Psoas muscle (tissue), 8 donors: ENCODE measurements around the gene FKBP5. TPM values are rescaled to one million over a fixed set of nuclear protein-coding genes. Genes with fewer than 3 reads are reported as not detected.

ENCODE experiments used
- ATAC-seq, 4 donors: fragments of 200-7000 bp; cut with Tn5 transposase; one replicate each; pipeline ENCODE4 v1.9.1; 2020; ENCODE audit warnings: moderate library complexity in 3 of 4, mild to moderate bottlenecking in 2 of 4
- DNase-seq, 2 donors: peaks; one replicate each; pipeline ENCODE4 v3.0.0-alpha.2; 2020
- H3K27ac ChIP-seq: fragments of 200-600 bp; one replicate; pipeline ENCODE4 v1.8.0; 2022
- H3K27me3 ChIP-seq, 3 donors: fragments of 200-600 bp in 1 of 3; one replicate each; pipeline versions ENCODE4 v1.6.1 to v1.8.0; 2013 to 2022; ENCODE audit warnings: low read length in 2 of 3, mild to moderate bottlenecking in 2 of 3, moderate library complexity in 1 of 3; ENCODE audit not compliant: insufficient read depth in 3 of 3
- H3K36me3 ChIP-seq, 2 donors: fragments of 200-600 bp in 1 of 2; one replicate each; pipeline versions ENCODE4 v1.6.1 to v1.8.0; 2013 to 2022; ENCODE audit warnings: low read depth in 1 of 2, mild to moderate bottlenecking in 1 of 2, moderate library complexity in 1 of 2; ENCODE audit not compliant: insufficient read depth in 1 of 2
- H3K4me1 ChIP-seq: fragments of 200-600 bp; one replicate; pipeline ENCODE4 v1.8.0; 2022
- H3K4me3 ChIP-seq: fragments of 200-600 bp; one replicate; pipeline ENCODE4 v1.8.0; 2022; ENCODE audit warnings: mild to moderate bottlenecking
- H3K9me3 ChIP-seq: fragments of 200-600 bp; one replicate; pipeline ENCODE4 v1.8.0; 2022
- WGBS, 3 donors: extraction: QIAGEN DNeasy Blood & Tissue Kit; methylation state at CpG; one replicate each; pipeline versions ENCODE4 v1.1.6 to v1.1.7; 2013; 5-methylcytosine and 5-hydroxymethylcytosine counted together
- intact Hi-C, 2 donors: fragments of 100-400 bp; cut with DNase I; formaldehyde crosslinking; loops; one replicate each; pipeline versions ENCODE4 v1.11.0 to v1.14.2; 2022
- polyA plus RNA-seq, 3 donors: library from polyadenylated mRNA; stranded (reverse); fragments of 200-250 nt; gene quantifications; one replicate each; pipeline ENCODE4 v1.2.3, GENCODE V29; 2013
- total RNA-seq, 4 donors: library from RNA; stranded (reverse); fragmentation: NEBNext Ultra II Directional in 2 of 4; extraction: Animal tissue kit (Norgen Biotek cat#: 25700) in 2 of 4; gene quantifications; one replicate each; pipeline versions ENCODE4 v1.2.1 to v1.2.4, GENCODE V29; 2021 to 2023
- TF ChIP-seq, protein P1 (sequence below): fragments of 200-600 bp; IDR thresholded peaks from one replicate; pipeline ENCODE4 v1.8.0; 2022; ENCODE audit warnings: antibody characterized with exemption
- donor health status: healthy with polysubstance abuse.
- donor health status: DM: no; HTN: no; CAD: no; lungs with moderate emphysema.
- donor health status: Bipolar disorder and iron deficiency.
- donor health status: healthy.
- donor health status: DM: yes; HTN: yes; CAD: no.
- donor health status: DM: no; HTN: no; CAD: no.
- donor health status: DM: no; HTN: no; CAD: no.
- donor health status: DM: yes; HTN: yes; CAD: no.

FKBP5 gene
- total and polyA plus RNA-seq, 7 donors: 56.5 to 1,905 (median 542) TPM

DNA sequence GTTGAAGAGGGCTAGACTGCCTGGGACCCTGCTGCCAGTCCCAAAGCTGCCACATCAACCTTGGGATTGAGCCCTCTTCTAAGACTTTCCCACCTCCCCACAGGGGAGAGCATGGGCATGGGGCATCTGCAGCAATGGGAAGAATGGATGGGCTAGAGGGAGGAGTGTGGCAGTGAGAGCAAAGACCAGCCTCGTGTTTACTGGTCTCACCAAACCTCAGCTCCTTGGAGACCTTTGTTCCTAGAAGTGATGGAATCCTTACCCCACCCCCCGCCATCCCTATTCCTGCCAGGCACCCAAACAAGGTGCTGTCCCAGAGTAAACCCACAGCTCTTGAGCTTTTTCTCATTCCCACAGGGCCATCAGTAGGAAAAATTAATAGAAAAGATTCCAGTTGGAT lies 28.1 kb upstream of the FKBP5 start:
- DNase-seq (no peak), ATAC-seq (no peak)
- TF ChIP-seq, protein P1, sequence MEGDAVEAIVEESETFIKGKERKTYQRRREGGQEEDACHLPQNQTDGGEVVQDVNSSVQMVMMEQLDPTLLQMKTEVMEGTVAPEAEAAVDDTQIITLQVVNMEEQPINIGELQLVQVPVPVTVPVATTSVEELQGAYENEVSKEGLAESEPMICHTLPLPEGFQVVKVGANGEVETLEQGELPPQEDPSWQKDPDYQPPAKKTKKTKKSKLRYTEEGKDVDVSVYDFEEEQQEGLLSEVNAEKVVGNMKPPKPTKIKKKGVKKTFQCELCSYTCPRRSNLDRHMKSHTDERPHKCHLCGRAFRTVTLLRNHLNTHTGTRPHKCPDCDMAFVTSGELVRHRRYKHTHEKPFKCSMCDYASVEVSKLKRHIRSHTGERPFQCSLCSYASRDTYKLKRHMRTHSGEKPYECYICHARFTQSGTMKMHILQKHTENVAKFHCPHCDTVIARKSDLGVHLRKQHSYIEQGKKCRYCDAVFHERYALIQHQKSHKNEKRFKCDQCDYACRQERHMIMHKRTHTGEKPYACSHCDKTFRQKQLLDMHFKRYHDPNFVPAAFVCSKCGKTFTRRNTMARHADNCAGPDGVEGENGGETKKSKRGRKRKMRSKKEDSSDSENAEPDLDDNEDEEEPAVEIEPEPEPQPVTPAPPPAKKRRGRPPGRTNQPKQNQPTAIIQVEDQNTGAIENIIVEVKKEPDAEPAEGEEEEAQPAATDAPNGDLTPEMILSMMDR: no peak
- Histone ChIP-seq H3K4me1 (peaks cover 17% of the 10 kb centered on the region), H3K27ac (no peak overlapping the region), H3K36me3 (no peaks in the 10 kb centered on the region), H3K4me3 (no peak overlapping the region), H3K27me3 (no peaks in the 10 kb centered on the region), H3K9me3 (no peaks in the 10 kb centered on the region)
- intact Hi-C loops: no loop called here
- WGBS, 3 donors: 75 to 79% (median 78%) methylated on average over 2 of the region's 2 CpGs

DNA sequence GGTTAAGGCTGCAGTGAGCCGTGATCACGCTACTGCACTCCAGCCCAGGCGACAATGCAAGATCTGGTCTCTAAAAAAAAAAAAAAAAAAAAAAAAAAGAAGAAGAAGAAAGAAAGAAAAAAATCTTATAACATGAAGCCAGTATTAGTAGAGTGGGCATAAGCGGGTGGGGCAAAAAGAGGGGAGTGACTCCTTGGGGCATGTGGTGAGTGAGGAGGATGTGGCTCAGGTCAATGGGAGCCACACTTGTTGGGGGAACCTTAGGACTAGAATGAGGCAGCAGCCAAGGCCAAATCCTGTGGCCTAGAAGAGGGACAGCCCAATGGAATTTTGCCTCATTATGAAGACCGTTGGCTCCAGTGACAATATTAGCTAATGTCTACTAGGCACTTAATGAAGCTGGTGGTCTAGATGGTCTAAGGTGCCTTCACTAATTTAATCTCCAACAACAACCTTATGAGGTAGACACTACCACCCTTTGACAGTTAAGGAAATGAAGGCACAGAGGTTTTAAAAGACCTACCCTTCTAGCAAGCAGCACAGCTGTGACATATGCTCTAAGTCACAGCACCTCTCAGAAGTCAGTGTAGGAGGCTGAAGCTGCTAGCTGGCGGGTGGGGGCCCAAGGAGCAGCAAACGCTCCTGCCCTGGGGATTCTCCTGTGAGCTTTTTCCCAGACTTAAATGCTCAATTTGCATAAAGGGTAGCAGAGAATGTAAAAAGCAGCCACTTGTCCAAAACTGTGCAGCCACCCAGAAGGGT lies 24.5 kb upstream of the FKBP5 start:
- no peak for ATAC-seq
- WGBS, 3 donors: 86 to 91% (median 90%) methylated on average over 7 of the region's 7 CpGs

DNA sequence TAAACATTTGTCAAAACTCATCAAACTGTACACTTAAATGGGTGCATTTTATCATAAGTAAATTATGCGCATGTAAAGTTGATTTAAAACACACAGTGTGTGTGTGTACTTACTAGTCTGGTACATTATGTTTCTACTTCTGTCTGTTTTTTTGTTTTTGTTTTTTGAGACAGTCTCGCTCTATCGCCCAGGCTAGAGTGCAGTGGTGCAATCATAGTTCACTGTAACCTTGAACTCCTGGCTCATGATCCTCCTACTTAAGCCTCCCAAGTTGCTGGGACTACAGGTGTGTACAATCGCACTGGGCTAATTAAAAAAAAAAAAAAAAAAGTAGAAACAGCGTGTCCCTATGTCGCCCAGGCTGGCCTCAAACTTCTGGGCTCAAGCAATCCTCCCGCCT lies 23.0 kb upstream of the FKBP5 start:
- Histone ChIP-seq H3K9me3 (no peaks in the 10 kb centered on the region), H3K36me3 (no peaks in the 10 kb centered on the region), H3K27me3 (no peaks in the 10 kb centered on the region), H3K4me1 (no peaks in the 10 kb centered on the region), H3K4me3 (no peak overlapping the region), H3K27ac (no peak overlapping the region)
- ATAC-seq (no peak), DNase-seq (no peak)
- 95 to 99% (median 96%) methylated on average over 7 of the region's 7 CpGs for WGBS, 3 donors
- intact Hi-C loops: no loop called here
- TF ChIP-seq, protein P1: no peak

More for the DNA sequence above, 24.5 kb upstream of the FKBP5 start:
- TF ChIP-seq, protein P1: no peak
- DNase-seq: no peak
- no peak overlapping the region for H3K27ac ChIP-seq
- H3K4me1 ChIP-seq: no peaks in the 10 kb centered on the region
- no peaks in the 10 kb centered on the region for H3K27me3 ChIP-seq
- H3K9me3 ChIP-seq: no peaks in the 10 kb centered on the region
- intact Hi-C loops: no loop called here
- H3K36me3 ChIP-seq: no peaks in the 10 kb centered on the region
- no peak overlapping the region for H3K4me3 ChIP-seq

DNA sequence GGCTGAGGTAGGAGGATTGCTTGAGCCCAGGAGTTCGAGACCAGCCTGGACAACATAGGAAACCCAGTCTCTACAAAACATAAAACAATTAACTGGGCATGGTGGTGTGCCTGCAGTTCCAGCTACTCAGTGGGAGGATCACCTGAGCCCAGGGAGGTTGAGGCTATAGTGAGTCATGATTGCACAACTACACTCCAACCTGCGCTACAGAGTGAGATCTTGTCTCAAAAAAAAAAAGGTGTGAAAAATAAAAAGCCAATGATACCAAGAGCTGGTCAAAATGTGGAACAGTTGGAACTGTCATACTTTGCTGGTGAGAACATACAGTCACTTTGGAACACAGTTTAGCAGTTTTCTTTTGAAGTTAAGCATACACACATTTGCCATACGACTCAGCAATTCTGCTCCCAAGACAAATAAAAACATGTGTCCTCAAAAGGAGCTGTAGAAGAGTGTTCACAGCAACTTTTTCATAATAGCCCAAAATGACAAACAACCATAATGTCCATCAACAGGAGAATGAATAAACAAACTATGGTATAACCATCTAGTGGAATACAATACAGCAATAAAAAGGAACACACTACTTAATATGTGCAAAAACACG lies 21.6 kb upstream of the FKBP5 start:
- no peaks in the 10 kb centered on the region for H3K27me3 ChIP-seq
- ATAC-seq (peak in 1 of 4 donors; percentile 37), DNase-seq (no peak)
- H3K4me1 ChIP-seq: no peaks in the 10 kb centered on the region
- H3K36me3 ChIP-seq: no peaks in the 10 kb centered on the region
- H3K27ac ChIP-seq: no peak overlapping the region
- intact Hi-C loops: no loop called here
- no peak overlapping the region for H3K4me3 ChIP-seq
- TF ChIP-seq, protein P1: no peak
- no peaks in the 10 kb centered on the region for H3K9me3 ChIP-seq
- 64 to 83% (median 81%) methylated on average over 4 of the region's 4 CpGs for WGBS, 3 donors
